Amniotic epithelial cell (primary cell): ENCODE data around the gene ADAM11.

Source experiments
- DNase-seq: peaks from one replicate; pipeline ENCODE4 v3.0.0-alpha.2; 2010; ENCODE audit warnings: low read depth

Gene ADAM11

GRCh38 chr17:44757045-44757917 lies 1.5 kb upstream of the ADAM11 start:
- DNase-seq: no peak

- no peak for DNase-seq
These were observed 822 bp upstream of the ADAM11 start for GRCh38 chr17:44757918-44758413.

- no peak for DNase-seq
These were observed 513 bp downstream of the ADAM11 start for GRCh38 chr17:44759086-44759915.

- no peak for DNase-seq
These were observed 1.1 kb downstream of the ADAM11 start for GRCh38 chr17:44759916-44760243.

- no peak for DNase-seq
These were observed 1.9 kb downstream of the ADAM11 start for GRCh38 chr17:44760474-44761308.

GRCh38 chr17:44761932-44762810 lies 3.4 kb downstream of the ADAM11 start:
- DNase-seq: no peak

- no peak for DNase-seq
These were observed 4.4 kb downstream of the ADAM11 start for GRCh38 chr17:44763170-44763569.

- no peak for DNase-seq
These were observed 7.2 kb downstream of the ADAM11 start for GRCh38 chr17:44765965-44766364.

- no peak for DNase-seq
These were observed 7.7 kb downstream of the ADAM11 start for GRCh38 chr17:44766409-44767038.

- no peak for DNase-seq
These were observed 8.7 kb downstream of the ADAM11 start for GRCh38 chr17:44767493-44767892.

GRCh38 chr17:44768505-44769142 lies 9.8 kb downstream of the ADAM11 start:
- DNase-seq: no peak

GRCh38 chr17:44769230-44769629 lies 10.4 kb downstream of the ADAM11 start:
- DNase-seq: no peak

- no peak for DNase-seq
These were observed 10.9 kb downstream of the ADAM11 start for GRCh38 chr17:44769647-44770084.

GRCh38 chr17:44770166-44770925 lies 11.6 kb downstream of the ADAM11 start:
- no peak for DNase-seq

GRCh38 chr17:44772308-44773045 lies 13.7 kb downstream of the ADAM11 start:
- no peak for DNase-seq

GRCh38 chr17:44773140-44773539 lies 14.4 kb downstream of the ADAM11 start:
- DNase-seq: no peak

- peak; percentile 23 for DNase-seq
These were observed 15.7 kb downstream of the ADAM11 start for GRCh38 chr17:44774271-44775135.
